Measurements from ENCODE around the gene PCDHGA12. TPM values are rescaled to one million over a fixed set of nuclear protein-coding genes. Genes with fewer than 3 reads are reported as not detected.

The PCDHGA12 gene
- polyA plus RNA-seq, 1 donor (not counting 4 experiments of a cell fraction or from before 2014, with no cell fraction given) = 0.69 TPM

- TF ChIP-seq CTCF (optimal IDR thresholded peaks at IDR 0.05 in 1 of 3, IDR thresholded peaks at IDR 0.05 in 1 of 3, conservative IDR thresholded peaks at IDR 0.05 in 1 of 3; ENCODE audit: extremely low read depth in 1 of 3, insufficient read depth in 2 of 3, low read length in 3 of 3) = peak; percentile 82 to 85 (median 85)
- no peak for TF ChIP-seq EZH2 (IDR thresholded peaks at IDR 0.05; ENCODE audit: low read length)
- H3K4me3 ChIP-seq (ENCODE audit: control insufficient read depth in 2 of 3, extremely low read depth in 1 of 3, insufficient read depth in 2 of 3, low read depth in 1 of 3, low read length in 3 of 3) = peak overlapping the region in 2 of 3 experiments; percentile 5 to 19
- peaks cover 7% of the 10 kb centered on the region for H3K79me2 ChIP-seq (ENCODE audit: control insufficient read depth, insufficient read depth, low read length)
- peaks cover 5% of the 10 kb centered on the region for H3K27me3 ChIP-seq (ENCODE audit: control insufficient read depth, extremely low read depth, insufficient read depth, low read length)
- peak overlapping the region; percentile 97 for H3K4me2 ChIP-seq (ENCODE audit: control insufficient read depth, extremely low read depth, insufficient read depth, low read depth, low read length)
- no peak overlapping the region for H2AFZ ChIP-seq (ENCODE audit: control insufficient read depth, low read length)
- peaks cover 19% of the 10 kb centered on the region for H3K4me1 ChIP-seq (ENCODE audit: control insufficient read depth, extremely low read depth, insufficient read depth, low read length)
- peaks cover 0 to 1% of the 10 kb centered on the region in 2 experiments for H3K36me3 ChIP-seq (ENCODE audit: control insufficient read depth in 2 of 2, extremely low read depth in 1 of 2, insufficient read depth in 2 of 2, low read length in 2 of 2)
- H3K27ac ChIP-seq (ENCODE audit: control insufficient read depth, insufficient read depth, low read length) = no peak overlapping the region
- FAIRE-seq (peak; percentile 60), DNase-seq (ENCODE audit: low read depth, low spot score) (peak; percentile 44)
- H4K20me1 ChIP-seq (ENCODE audit: control insufficient read depth, extremely low read depth, insufficient read depth, low read length) = no peaks in the 10 kb centered on the region
- no peaks in the 10 kb centered on the region for H3K9me3 ChIP-seq (ENCODE audit: control insufficient read depth, low read depth, low read length)
- dilution Hi-C loops (cut with MboI; ENCODE audit: extremely low pct_ligation_motif_present, low sequenced_read_pairs) = no loop called here
- no peaks in the 10 kb centered on the region for H3K9me1 ChIP-seq (ENCODE audit: control insufficient read depth, extremely low read depth, insufficient read depth, low read length)
- H3K9ac ChIP-seq (ENCODE audit: control insufficient read depth, extremely low read depth, insufficient read depth, low read length) = no peak overlapping the region
Measured at GRCh38 chr5:141478321-141478945, 48.1 kb downstream of the PCDHGA12 start.

- TF ChIP-seq EZH2 (IDR thresholded peaks at IDR 0.05; ENCODE audit: low read length) (no peak), CTCF (optimal IDR thresholded peaks at IDR 0.05 in 1 of 3, IDR thresholded peaks at IDR 0.05 in 1 of 3, conservative IDR thresholded peaks at IDR 0.05 in 1 of 3; ENCODE audit: extremely low read depth in 1 of 3, insufficient read depth in 2 of 3, low read length in 3 of 3) (no peak)
- Histone ChIP-seq H3K79me2 (ENCODE audit: control insufficient read depth, insufficient read depth, low read length) (peaks cover 7% of the 10 kb centered on the region), H3K4me1 (ENCODE audit: control insufficient read depth, extremely low read depth, insufficient read depth, low read length) (peaks cover 19% of the 10 kb centered on the region)
Measured at GRCh38 chr5:141479776-141480175, 49.5 kb downstream of the PCDHGA12 start.

More at GRCh38 chr5:141479776-141480175, 49.5 kb downstream of the PCDHGA12 start:
- Histone ChIP-seq H3K27ac (ENCODE audit: control insufficient read depth, insufficient read depth, low read length) (no peak overlapping the region), H3K4me2 (ENCODE audit: control insufficient read depth, extremely low read depth, insufficient read depth, low read depth, low read length) (no peak overlapping the region), H2AFZ (ENCODE audit: control insufficient read depth, low read length) (no peak overlapping the region), H3K9ac (ENCODE audit: control insufficient read depth, extremely low read depth, insufficient read depth, low read length) (no peak overlapping the region), H3K4me3 (ENCODE audit: control insufficient read depth in 2 of 3, extremely low read depth in 1 of 3, insufficient read depth in 2 of 3, low read depth in 1 of 3, low read length in 3 of 3) (no peak overlapping the region), H3K27me3 (ENCODE audit: control insufficient read depth, extremely low read depth, insufficient read depth, low read length) (peaks cover 5% of the 10 kb centered on the region), H3K9me1 (ENCODE audit: control insufficient read depth, extremely low read depth, insufficient read depth, low read length) (no peaks in the 10 kb centered on the region), H4K20me1 (ENCODE audit: control insufficient read depth, extremely low read depth, insufficient read depth, low read length) (no peaks in the 10 kb centered on the region), H3K9me3 (ENCODE audit: control insufficient read depth, low read depth, low read length) (no peaks in the 10 kb centered on the region), H3K36me3 (ENCODE audit: control insufficient read depth in 2 of 2, extremely low read depth in 1 of 2, insufficient read depth in 2 of 2, low read length in 2 of 2) (peaks cover 0 to 1% of the 10 kb centered on the region in 2 experiments)
- FAIRE-seq (no peak), DNase-seq (ENCODE audit: low read depth, low spot score) (no peak)
- dilution Hi-C loops (cut with MboI; ENCODE audit: extremely low pct_ligation_motif_present, low sequenced_read_pairs) = no loop called here

Other genes starting within 250 kb of the PCDHGA12 start
- gene PCDHB16, start 248.1 kb upstream of the PCDHGA12 start, polyA plus RNA-seq = 0.02 to 0.09 TPM (median 0.07 TPM) in 3 replicates
- 0.01 TPM in 1 of 3 replicates, not detected in the others for gene PCDHB9, start 243.3 kb upstream of the PCDHGA12 start, polyA plus RNA-seq
- 0.04 to 0.07 TPM (median 0.05 TPM) in 3 replicates for gene PCDHB10, start 238.2 kb upstream of the PCDHGA12 start, polyA plus RNA-seq
- not detected in 3 replicates for gene PCDHB11, start 230.9 kb upstream of the PCDHGA12 start, polyA plus RNA-seq
- 0.03 TPM in 1 of 3 replicates, not detected in the others for gene PCDHB12, start 221.8 kb upstream of the PCDHGA12 start, polyA plus RNA-seq
- 0.07 to 0.13 TPM (median 0.09 TPM) in 3 replicates for gene PCDHB13, start 216.6 kb upstream of the PCDHGA12 start, polyA plus RNA-seq
- gene PCDHB14, start 207.2 kb upstream of the PCDHGA12 start, polyA plus RNA-seq = 0.13 to 0.41 TPM (median 0.20 TPM) in 3 replicates
- gene PCDHB15, start 185.1 kb upstream of the PCDHGA12 start, polyA plus RNA-seq = 0.03 to 0.31 TPM (median 0.09 TPM) in 3 replicates
- not detected in 3 replicates for gene SLC25A2, start 126.5 kb upstream of the PCDHGA12 start, polyA plus RNA-seq
- 37.5 to 58.9 TPM (median 47.5 TPM) in 3 replicates for gene TAF7, start 109.7 kb upstream of the PCDHGA12 start, polyA plus RNA-seq
- gene PCDHGA1, start 100.0 kb upstream of the PCDHGA12 start, polyA plus RNA-seq = 0.08 to 0.17 TPM (median 0.09 TPM) in 3 replicates
- gene PCDHGA2, start 91.7 kb upstream of the PCDHGA12 start, polyA plus RNA-seq = 0.14 to 0.37 TPM (median 0.35 TPM) in 3 replicates
- gene PCDHGA3, start 86.7 kb upstream of the PCDHGA12 start, polyA plus RNA-seq = 0.03 to 0.05 TPM in 2 of 3 replicates, not detected in the other
- 0.08 to 0.15 TPM (median 0.09 TPM) in 3 replicates for gene PCDHGB1, start 80.4 kb upstream of the PCDHGA12 start, polyA plus RNA-seq
- 0.05 to 0.15 TPM (median 0.14 TPM) in 3 replicates for gene PCDHGA4, start 75.5 kb upstream of the PCDHGA12 start, polyA plus RNA-seq
- gene PCDHGB2, start 70.5 kb upstream of the PCDHGA12 start, polyA plus RNA-seq = 0.12 to 0.15 TPM (median 0.12 TPM) in 3 replicates
- 0.01 to 0.07 TPM (median 0.06 TPM) in 3 replicates for gene PCDHGA5, start 66.3 kb upstream of the PCDHGA12 start, polyA plus RNA-seq
- 0.17 to 0.28 TPM (median 0.18 TPM) in 3 replicates for gene PCDHGB3, start 60.3 kb upstream of the PCDHGA12 start, polyA plus RNA-seq
- gene PCDHGA6, start 56.6 kb upstream of the PCDHGA12 start, polyA plus RNA-seq = 0.16 to 0.36 TPM (median 0.28 TPM) in 3 replicates
- 0.13 to 0.24 TPM (median 0.14 TPM) in 3 replicates for gene PCDHGA7, start 47.8 kb upstream of the PCDHGA12 start, polyA plus RNA-seq
- gene PCDHGB4, start 42.8 kb upstream of the PCDHGA12 start, polyA plus RNA-seq = 1.6 to 2.7 TPM (median 2.4 TPM) in 3 replicates
- gene PCDHGA8, start 37.9 kb upstream of the PCDHGA12 start, polyA plus RNA-seq = 0.08 to 0.09 TPM (median 0.09 TPM) in 3 replicates
- gene PCDHGB5, start 32.6 kb upstream of the PCDHGA12 start, polyA plus RNA-seq = 1.8 to 4.3 TPM (median 1.9 TPM) in 3 replicates
- 0.24 to 0.35 TPM (median 0.28 TPM) in 3 replicates for gene PCDHGA9, start 27.7 kb upstream of the PCDHGA12 start, polyA plus RNA-seq
- gene PCDHGB6, start 22.5 kb upstream of the PCDHGA12 start, polyA plus RNA-seq = 0.19 to 0.30 TPM (median 0.23 TPM) in 3 replicates
- 1.3 to 1.8 TPM (median 1.6 TPM) in 3 replicates for gene PCDHGA10, start 17.5 kb upstream of the PCDHGA12 start, polyA plus RNA-seq
- gene PCDHGB7, start 12.8 kb upstream of the PCDHGA12 start, polyA plus RNA-seq = 0.66 to 1.1 TPM (median 0.69 TPM) in 3 replicates
- gene PCDHGA11, start 9.5 kb upstream of the PCDHGA12 start, polyA plus RNA-seq = 1.4 to 2.5 TPM (median 1.4 TPM) in 3 replicates
- 9.8 to 45.1 TPM (median 15.2 TPM) in 3 replicates for gene PCDHGC3, start 45.5 kb downstream of the PCDHGA12 start, polyA plus RNA-seq
- 0.12 to 0.15 TPM (median 0.13 TPM) in 3 replicates for gene PCDHGC4, start 54.5 kb downstream of the PCDHGA12 start, polyA plus RNA-seq
- 0.77 to 1.6 TPM (median 1.5 TPM) in 3 replicates for gene PCDHGC5, start 58.6 kb downstream of the PCDHGA12 start, polyA plus RNA-seq
- 64.7 to 130 TPM (median 72.0 TPM) in 3 replicates for gene DIAPH1, start 188.5 kb downstream of the PCDHGA12 start, polyA plus RNA-seq
- 93.6 to 97.4 TPM (median 96.0 TPM) in 3 replicates for gene HDAC3, start 206.3 kb downstream of the PCDHGA12 start, polyA plus RNA-seq
- 8.9 to 11.1 TPM (median 10.2 TPM) in 3 replicates for gene RELL2, start 206.5 kb downstream of the PCDHGA12 start, polyA plus RNA-seq
- gene FCHSD1, start 220.9 kb downstream of the PCDHGA12 start, polyA plus RNA-seq = 9.7 to 17.1 TPM (median 13.5 TPM) in 3 replicates